IPS-15b (cell line): ENCODE results near the gene ADM.

Source experiments
- H3K27me3 ChIP-seq: one replicate; pipeline ENCODE4 v1.6.1; 2013; ENCODE audit warnings: low read length; ENCODE audit not compliant: control insufficient read depth, insufficient read depth
- H3K36me3 ChIP-seq: one replicate; pipeline ENCODE4 v1.6.1; 2013; ENCODE audit warnings: low read length; ENCODE audit not compliant: control insufficient read depth, insufficient read depth
- H3K4me1 ChIP-seq: one replicate; pipeline ENCODE4 v1.6.1; 2013; ENCODE audit warnings: mild to moderate bottlenecking, low read length; ENCODE audit not compliant: control insufficient read depth, insufficient read depth
- H3K4me3 ChIP-seq: one replicate; pipeline ENCODE4 v1.5.1; 2013; ENCODE audit warnings: low read depth, low read length
- H3K9ac ChIP-seq: one replicate; pipeline ENCODE4 v1.6.1; 2013; ENCODE audit warnings: low read depth, mild to moderate bottlenecking, low read length
- H3K9me3 ChIP-seq: one replicate; pipeline ENCODE4 v1.6.1; 2013; ENCODE audit warnings: mild to moderate bottlenecking, low read length; ENCODE audit not compliant: control insufficient read depth, insufficient read depth

Gene ADM

GRCh38 chr11:10351765-10352641 is 47.1 kb downstream of the ADM start:
- H3K4me1 ChIP-seq = peaks cover 20% of the 10 kb centered on the region
- peaks cover 2% of the 10 kb centered on the region for H3K27me3 ChIP-seq
- no peaks in the 10 kb centered on the region for H3K9me3 ChIP-seq
- peak overlapping the region; percentile 40 for H3K9ac ChIP-seq
- no peaks in the 10 kb centered on the region for H3K36me3 ChIP-seq
- peak overlapping the region; percentile 14 for H3K4me3 ChIP-seq

- Histone ChIP-seq H3K27me3 (peaks cover 2% of the 10 kb centered on the region), H3K4me3 (no peak overlapping the region), H3K9me3 (no peaks in the 10 kb centered on the region), H3K4me1 (peaks cover 20% of the 10 kb centered on the region), H3K36me3 (no peaks in the 10 kb centered on the region), H3K9ac (no peak overlapping the region)
Observed at GRCh38 chr11:10352921-10353550, 48.2 kb downstream of the ADM start.

DNA sequence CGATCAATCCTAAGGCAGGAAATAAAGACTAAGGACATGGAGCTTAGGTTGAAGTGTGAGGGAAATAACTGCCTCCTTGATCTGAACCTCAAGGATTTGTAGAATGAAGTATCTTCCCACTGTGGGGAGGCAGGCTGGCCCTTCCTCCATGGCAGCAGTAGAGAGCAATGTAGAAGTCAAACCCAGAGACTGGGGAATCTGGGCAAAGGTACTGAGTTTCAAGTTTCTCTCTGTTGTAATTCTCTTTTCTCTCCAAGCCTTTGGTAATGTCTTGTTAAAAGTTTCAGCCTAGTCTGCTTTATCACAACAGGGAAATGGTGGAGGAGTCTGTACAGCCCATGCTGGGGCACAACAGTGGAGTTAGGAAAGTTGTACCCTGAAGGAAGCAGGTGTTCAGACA is 49.5 kb downstream of the ADM start:
- no peaks in the 10 kb centered on the region for H3K9me3 ChIP-seq
- H3K27me3 ChIP-seq = peaks cover 2% of the 10 kb centered on the region
- H3K4me1 ChIP-seq = peaks cover 20% of the 10 kb centered on the region
- H3K9ac ChIP-seq = no peak overlapping the region
- no peaks in the 10 kb centered on the region for H3K36me3 ChIP-seq
- H3K4me3 ChIP-seq = no peak overlapping the region

DNA sequence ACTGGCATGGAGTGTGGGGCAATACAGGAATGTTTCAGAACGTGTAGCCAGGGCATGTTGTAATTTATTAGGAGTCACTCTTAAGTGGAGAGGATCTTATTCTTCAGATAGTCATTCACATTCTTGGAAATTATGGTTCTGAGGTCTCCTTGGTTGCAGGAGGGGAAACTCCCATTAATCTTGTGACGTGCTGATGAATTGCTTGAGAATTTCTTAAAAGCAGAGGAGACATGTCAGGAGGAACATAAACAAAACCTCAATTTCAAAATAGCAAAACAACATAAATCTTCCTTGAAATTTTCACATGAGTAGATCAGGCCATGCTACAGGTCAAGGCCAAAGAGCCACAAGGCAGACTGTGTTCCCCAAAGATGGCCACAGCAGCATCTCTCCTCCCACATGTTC is 50.4 kb downstream of the ADM start:
- Histone ChIP-seq H3K36me3 (no peaks in the 10 kb centered on the region), H3K9me3 (no peaks in the 10 kb centered on the region), H3K4me3 (no peak overlapping the region), H3K9ac (no peak overlapping the region), H3K27me3 (peaks cover 2% of the 10 kb centered on the region), H3K4me1 (peaks cover 18% of the 10 kb centered on the region)

GRCh38 chr11:10356161-10356560 is 51.3 kb downstream of the ADM start:
- Histone ChIP-seq H3K27me3 (peaks cover 2% of the 10 kb centered on the region), H3K9me3 (no peaks in the 10 kb centered on the region), H3K4me1 (peaks cover 10% of the 10 kb centered on the region), H3K9ac (no peak overlapping the region), H3K4me3 (no peak overlapping the region), H3K36me3 (no peaks in the 10 kb centered on the region)
